Activated gamma-delta T cell treated with Interleukin-2 at 50 U/mL for 16 hours (primary cell): ENCODE data around the gene CLINT1.
"Not testable (repeated sequence)": the region's sequence is repeated elsewhere in the genome, so short reads cannot be mapped to it uniquely, and the experiment has no call there.

Source experiments
- DNase-seq: peaks from one replicate; pipeline ENCODE4 v3.0.0-alpha.2; 2020

Gene CLINT1

GRCh38 chr5:157858527-157859226, at the start of gene CLINT1:
Gene CLINT1 (minus strand): TSS chr5:157859145. CDS start chr5:157858970, 175 bp downstream.
- peak; percentile 83 for DNase-seq

- DNase-seq = no peak
These were observed 49.5 kb upstream of the CLINT1 start for GRCh38 chr5:157908459-157908858.

- DNase-seq = no peak
These were observed 48.5 kb upstream of the CLINT1 start for GRCh38 chr5:157907479-157907878.

GRCh38 chr5:157903117-157903450, 44.1 kb upstream of the CLINT1 start:
- DNase-seq = no peak

- DNase-seq = no peak
These were observed 43.6 kb upstream of the CLINT1 start for GRCh38 chr5:157902449-157903116.

- no peak for DNase-seq
These were observed 41.7 kb upstream of the CLINT1 start for GRCh38 chr5:157900644-157901043.

GRCh38 chr5:157893611-157894010, 34.7 kb upstream of the CLINT1 start:
- no peak for DNase-seq

GRCh38 chr5:157892974-157893373, 34.0 kb upstream of the CLINT1 start:
- no peak for DNase-seq

- no peak for DNase-seq
These were observed 32.1 kb upstream of the CLINT1 start for GRCh38 chr5:157890836-157891597.

- DNase-seq = no peak
These were observed 30.0 kb upstream of the CLINT1 start for GRCh38 chr5:157888814-157889532.

- DNase-seq = no peak
These were observed 27.9 kb upstream of the CLINT1 start for GRCh38 chr5:157886796-157887380.

GRCh38 chr5:157885051-157885450, 26.1 kb upstream of the CLINT1 start:
- not testable (repeated sequence) for DNase-seq

- not testable (repeated sequence) for DNase-seq
These were observed 22.6 kb upstream of the CLINT1 start for GRCh38 chr5:157881498-157881897.

- DNase-seq = no peak
These were observed 18.9 kb upstream of the CLINT1 start for GRCh38 chr5:157877821-157878220.

GRCh38 chr5:157874861-157875260, 15.9 kb upstream of the CLINT1 start:
- no peak for DNase-seq

GRCh38 chr5:157870837-157871834, 12.2 kb upstream of the CLINT1 start:
- no peak for DNase-seq

- no peak for DNase-seq
These were observed 8.9 kb upstream of the CLINT1 start for GRCh38 chr5:157867751-157868387.

GRCh38 chr5:157866536-157866935, 7.6 kb upstream of the CLINT1 start:
- DNase-seq = no peak

GRCh38 chr5:157865781-157866180, 6.8 kb upstream of the CLINT1 start:
- DNase-seq = no peak

GRCh38 chr5:157864067-157864466, 5.1 kb upstream of the CLINT1 start:
- DNase-seq = no peak
